Esophagus mucosa (tissue), 1 donor: ENCODE data around the gene MUL1. TPM values are rescaled to one million over a fixed set of nuclear protein-coding genes. Genes with fewer than 3 reads are reported as not detected.
A peak's percentile ranks its signal among the peaks of the same experiment; 100 is the strongest.
"Not testable (repeated sequence)": the region's sequence is repeated elsewhere in the genome, so short reads cannot be mapped to it uniquely, and the experiment has no call there.

Experiments
- ATAC-seq: fragments of 200-7000 bp; cut with Tn5 transposase; one replicate; pipeline ENCODE4 v1.9.1; 2020
- total RNA-seq: library from RNA; stranded (reverse); gene quantifications from one replicate; pipeline ENCODE4 v1.2.4, GENCODE V29; 2023
- donor health status: DM: yes; HTN: yes; CAD: no.

The MUL1 gene, protein sequence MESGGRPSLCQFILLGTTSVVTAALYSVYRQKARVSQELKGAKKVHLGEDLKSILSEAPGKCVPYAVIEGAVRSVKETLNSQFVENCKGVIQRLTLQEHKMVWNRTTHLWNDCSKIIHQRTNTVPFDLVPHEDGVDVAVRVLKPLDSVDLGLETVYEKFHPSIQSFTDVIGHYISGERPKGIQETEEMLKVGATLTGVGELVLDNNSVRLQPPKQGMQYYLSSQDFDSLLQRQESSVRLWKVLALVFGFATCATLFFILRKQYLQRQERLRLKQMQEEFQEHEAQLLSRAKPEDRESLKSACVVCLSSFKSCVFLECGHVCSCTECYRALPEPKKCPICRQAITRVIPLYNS
- total RNA-seq: 17.1 TPM

GRCh38 chr1:20507564-20508410 lies at the start of gene MUL1:
MUL1 (minus strand) TSS chr1:20508151; CDS start chr1:20508024, 127 bp downstream.
- ATAC-seq: peak; percentile 95

DNA sequence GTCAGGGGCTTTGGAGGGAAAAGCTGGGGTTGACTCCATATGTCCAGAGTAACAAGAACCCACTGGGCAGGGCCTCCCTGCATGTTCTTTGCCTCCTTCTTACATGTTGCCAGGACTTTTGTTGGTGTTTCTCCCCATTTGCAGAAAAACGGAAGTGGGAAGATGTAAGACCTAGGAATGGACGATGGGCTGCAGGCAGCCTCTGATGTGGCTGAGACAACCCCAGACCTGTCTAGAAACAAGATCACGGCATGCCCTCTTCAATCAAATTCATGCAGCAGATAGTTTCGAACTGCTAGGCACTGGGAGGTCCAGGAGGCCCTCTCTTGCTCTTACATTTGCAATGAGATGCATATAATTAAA lies 47.8 kb upstream of the MUL1 start:
- ATAC-seq: no peak

GRCh38 chr1:20555025-20555757 lies 47.2 kb upstream of the MUL1 start:
- peak; percentile 68 for ATAC-seq

GRCh38 chr1:20552728-20553445 lies 44.9 kb upstream of the MUL1 start:
- ATAC-seq: peak; percentile 2

- no peak for ATAC-seq
Observed at GRCh38 chr1:20551945-20552727, 44.2 kb upstream of the MUL1 start, which contains the start of gene FAM43B. FAM43B (plus strand) TSS chr1:20552573; CDS start chr1:20552974, 401 bp downstream.

- no peak for ATAC-seq
Observed at GRCh38 chr1:20551161-20551560, 43.2 kb upstream of the MUL1 start.

- ATAC-seq: no peak
Observed at GRCh38 chr1:20546637-20547036, 38.7 kb upstream of the MUL1 start.

DNA sequence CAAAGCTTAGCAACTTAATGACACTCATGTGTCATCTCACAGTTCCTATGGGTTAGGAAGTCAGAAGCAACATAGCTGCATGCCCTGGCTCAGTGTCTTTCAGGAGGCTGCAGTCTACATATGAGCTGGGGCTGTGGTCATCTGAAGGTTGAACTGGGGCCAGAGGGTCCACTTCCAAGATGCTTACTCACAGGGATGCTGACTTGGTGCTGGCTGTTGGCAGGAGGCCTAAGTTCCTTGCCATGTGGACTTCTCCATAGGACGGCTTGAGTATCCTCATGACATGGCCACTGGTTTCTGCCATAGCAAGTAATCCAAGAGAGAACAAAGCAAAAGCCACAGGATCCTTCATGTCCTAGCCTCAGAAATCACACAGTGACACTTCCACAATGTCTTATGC lies 32.3 kb upstream of the MUL1 start:
- no peak for ATAC-seq

DNA sequence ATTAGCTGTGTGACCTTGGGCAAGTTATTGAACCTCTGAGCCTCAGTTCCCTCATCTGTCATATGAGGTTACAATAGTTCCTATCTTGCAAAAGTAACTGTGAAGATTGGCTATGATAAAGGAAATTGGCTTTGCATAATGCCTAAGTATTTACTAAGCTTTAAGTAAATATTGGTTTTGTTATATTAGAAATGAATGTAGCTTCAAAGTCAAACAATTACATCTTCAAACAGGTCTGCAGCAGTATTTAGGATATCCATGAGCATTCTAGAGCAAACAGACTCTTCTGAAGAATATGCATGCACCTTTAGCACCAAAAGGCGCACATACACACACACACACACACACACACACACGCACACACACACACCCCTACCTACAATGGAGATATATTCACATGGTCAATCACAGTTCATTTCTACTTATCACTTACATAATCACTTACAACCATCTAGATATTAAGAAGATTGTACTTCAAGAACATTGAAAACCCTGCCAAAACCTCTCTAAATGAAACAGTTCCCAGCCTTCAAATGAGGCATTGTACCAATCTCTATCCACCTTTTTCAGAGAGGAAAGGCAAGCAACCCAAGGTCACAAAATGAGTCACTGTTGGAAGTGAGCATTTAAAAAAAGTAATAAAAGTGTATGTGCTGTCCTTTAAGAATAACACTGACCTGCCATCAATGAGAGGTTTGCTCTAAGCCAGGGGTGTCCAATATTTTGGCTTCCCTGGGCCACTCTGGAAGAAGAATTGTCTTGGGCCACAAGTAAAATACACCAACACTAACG lies 31.0 kb upstream of the MUL1 start:
- ATAC-seq: no peak

DNA sequence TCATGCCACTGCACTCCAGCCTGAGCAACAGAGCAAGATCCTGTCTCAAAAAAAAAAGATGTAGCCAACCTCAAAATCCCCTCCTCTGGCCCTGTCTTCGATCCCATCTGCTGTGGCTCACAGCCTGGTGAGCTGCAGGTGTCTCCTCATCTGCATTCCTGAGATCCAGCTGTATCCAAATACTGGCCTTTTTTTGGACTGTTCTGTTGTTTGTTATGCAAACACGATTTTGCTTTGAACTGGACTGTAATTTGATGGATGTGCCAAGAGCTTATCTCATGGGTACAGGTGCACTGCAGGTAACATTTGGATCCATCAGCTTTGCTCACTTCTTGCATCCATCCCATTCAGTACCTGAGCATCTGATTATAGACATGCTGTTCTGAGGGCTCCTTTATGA lies 30.3 kb upstream of the MUL1 start:
- no peak for ATAC-seq

- ATAC-seq: no peak
Observed at GRCh38 chr1:20534659-20535417, 26.9 kb upstream of the MUL1 start.

DNA sequence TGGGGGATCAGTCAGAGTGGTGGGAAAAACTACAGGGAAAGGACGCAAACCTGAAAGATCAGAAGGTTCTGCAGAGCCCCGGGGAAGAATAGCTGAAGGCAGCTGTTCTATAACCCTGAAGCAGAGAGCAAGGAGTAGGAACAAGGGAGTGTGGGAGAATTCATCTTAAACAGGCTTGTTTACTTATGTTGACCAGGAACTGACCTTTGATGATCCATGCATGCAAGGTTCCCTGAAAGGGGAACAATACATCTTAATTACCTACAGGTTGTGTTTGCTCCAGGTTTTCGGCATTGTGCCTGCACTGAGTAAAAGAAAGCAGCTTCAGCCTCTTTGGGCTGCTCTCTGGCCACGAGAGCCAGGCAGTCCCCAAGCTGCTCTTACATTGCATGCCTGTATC lies 25.7 kb upstream of the MUL1 start:
- ATAC-seq: no peak

GRCh38 chr1:20530901-20531300 lies 22.9 kb upstream of the MUL1 start:
- no peak for ATAC-seq

DNA sequence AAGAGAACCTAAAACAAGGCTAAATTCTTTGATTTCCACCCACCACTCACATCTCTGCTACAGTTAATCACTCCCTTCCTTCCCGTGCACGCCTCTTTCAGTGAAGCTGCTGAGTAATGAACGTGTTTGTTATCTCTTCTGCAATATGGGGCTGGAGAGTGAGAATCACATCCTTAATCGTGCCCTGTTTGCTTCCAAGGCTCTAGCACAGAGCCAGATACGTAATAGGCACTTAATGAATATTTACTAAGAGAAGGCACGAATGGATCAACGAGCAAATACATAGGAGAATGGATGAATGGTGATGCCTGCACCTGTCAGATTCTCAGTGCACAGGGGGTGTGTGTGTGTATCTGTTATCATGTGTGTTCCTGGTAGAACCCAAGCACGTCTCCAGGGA lies 22.4 kb upstream of the MUL1 start:
- ATAC-seq: no peak

- ATAC-seq: no peak
Observed at GRCh38 chr1:20528221-20528620, 20.3 kb upstream of the MUL1 start.

- ATAC-seq: no peak
Observed at GRCh38 chr1:20526267-20526666, 18.3 kb upstream of the MUL1 start.

DNA sequence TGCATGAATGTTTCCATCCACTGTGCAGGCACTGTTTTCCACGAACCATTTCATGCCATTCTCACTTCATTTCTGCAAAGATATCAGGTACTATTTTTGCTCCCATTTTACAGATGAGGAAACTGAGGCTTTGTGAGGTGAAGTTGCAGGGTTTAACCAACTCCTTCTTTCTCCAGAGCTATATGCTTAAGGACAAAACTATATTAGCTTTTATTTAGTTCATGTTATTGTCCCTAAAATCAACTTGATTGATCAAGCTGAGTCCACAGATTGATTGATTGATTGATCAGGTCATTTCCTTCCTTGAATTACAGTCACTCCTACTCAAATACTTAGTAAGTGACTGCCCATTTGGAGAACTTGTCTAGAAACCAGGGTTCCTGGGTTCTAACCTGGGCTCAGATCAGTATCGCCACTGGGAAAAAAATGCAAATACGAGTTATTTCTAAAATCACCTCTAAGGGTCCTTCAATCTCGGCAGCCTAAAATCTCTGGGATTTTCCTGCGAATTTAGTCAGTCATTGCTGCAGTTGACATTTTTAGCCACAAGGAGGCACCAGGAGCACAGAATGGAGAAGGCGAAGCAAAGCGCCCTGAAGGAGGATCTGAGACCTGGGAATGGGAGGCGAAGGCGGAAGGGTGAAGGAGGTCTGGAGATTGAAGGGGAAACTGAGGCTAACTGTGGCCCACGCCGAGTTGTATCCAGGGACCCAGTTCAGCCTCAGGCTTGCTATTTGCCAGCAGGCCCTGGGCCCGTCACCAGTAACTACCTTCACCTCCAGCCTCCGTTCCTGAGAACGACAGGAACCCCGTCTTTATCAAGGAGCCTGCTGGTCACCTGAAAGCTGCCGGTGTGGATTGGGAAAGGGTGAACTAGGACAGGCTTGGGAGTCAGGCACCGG lies 14.3 kb upstream of the MUL1 start:
- peak; percentile 74 for ATAC-seq

GRCh38 chr1:20519609-20520262 lies 11.8 kb upstream of the MUL1 start:
- not testable (repeated sequence) for ATAC-seq
